ENCODE results near the gene GFOD2. TPM values are rescaled to one million over a fixed set of nuclear protein-coding genes. Genes with fewer than 3 reads are reported as not detected.

The GFOD2 gene
- total and polyA plus RNA-seq, 12 donors: 6.0 to 10.9 (median 8.2) TPM

DNA sequence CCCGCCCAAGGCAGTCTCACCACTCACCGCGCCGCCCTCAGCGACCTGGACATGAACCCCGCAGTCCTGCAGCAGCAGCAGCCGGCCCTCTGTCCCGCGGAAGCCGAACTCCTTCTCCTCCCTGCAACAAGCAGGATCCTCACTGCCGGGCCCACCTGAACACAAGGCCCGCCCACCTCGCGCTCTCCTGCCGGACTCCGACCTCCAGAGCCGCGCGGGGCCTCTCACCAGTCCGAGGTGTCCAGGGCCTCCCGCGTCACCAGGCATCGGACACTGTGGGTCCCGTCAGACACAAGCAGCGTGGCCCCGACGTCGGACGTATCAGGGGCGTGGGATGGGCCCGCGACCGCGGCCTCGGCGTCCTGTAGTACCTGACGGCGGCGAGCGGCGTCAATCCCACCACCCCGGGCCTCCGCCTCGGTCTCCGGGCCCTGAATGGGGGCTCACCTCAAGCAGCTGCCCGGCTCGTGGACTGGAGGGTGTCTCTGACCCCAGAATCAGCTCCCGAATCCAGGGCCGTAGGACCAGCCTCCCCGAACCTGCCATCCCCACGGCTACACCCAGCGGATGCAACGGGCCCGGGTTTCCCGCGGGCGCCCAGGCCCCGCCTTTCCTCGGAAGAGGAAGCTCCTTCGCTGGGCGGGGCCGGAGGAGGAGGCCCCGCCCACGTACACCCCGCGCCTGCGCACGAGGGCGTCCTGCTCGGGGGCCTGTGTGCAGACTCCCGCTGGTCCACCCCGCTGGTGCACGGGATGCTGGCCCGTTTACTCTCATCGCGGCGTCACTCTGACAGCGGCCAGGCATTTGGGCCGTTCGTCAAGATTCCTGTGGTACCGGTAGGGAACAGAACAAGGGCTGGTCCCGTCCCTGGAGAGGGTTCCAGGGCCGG is 59.2 kb downstream of the GFOD2 start, which contains the start of gene ACD:
Gene ACD (minus strand): TSS at position 586 of the 889 bp plus-strand sequence. CDS start 40 bp downstream, at position 546.
- H3K36me3 ChIP-seq: peaks cover 0 to 43% (median 0%) of the 10 kb centered on the region in 9 donors
- DNase-seq (peak; percentile 88 to 92), ATAC-seq (peak; percentile 90 to 97 (median 94))
- H3K4me3 ChIP-seq: peak within 1 kb of the TSS; percentile 60 to 95 (median 82)
- intact Hi-C loops (cut with DNase I): loop anchor here in 4 of 10 donors (1.0 to 10.0 kb wide), 6 partner anchors 95 to 165 kb away; partner anchors contain the start of gene CTCF (in 4 of the 4)
- H3K27ac ChIP-seq: peak within 1 kb of the TSS; percentile 77 to 97 (median 90)
- H3K9me3 ChIP-seq: no peaks in the 10 kb centered on the region
- WGBS, 2 donors: 1% methylated on average over 79 to 83 of the region's 83 CpGs
- peaks cover 11 to 23% (median 19%) of the 10 kb centered on the region in 9 donors for H3K4me1 ChIP-seq
- TF ChIP-seq CTCF (IDR thresholded peaks at IDR 0.05): no peak
- peaks cover 0 to 12% (median 6%) of the 10 kb centered on the region in 7 donors for H3K27me3 ChIP-seq

- Histone ChIP-seq H3K4me1 (peaks cover 11 to 25% (median 19%) of the 10 kb centered on the region in 9 donors), H3K27me3 (peaks cover 0 to 21% (median 14%) of the 10 kb centered on the region in 7 donors), H3K9me3 (no peaks in the 10 kb centered on the region), H3K4me3 (peak overlapping the region; percentile 60 to 95 (median 82)), H3K27ac (peak overlapping the region in 4 of 10 donors; percentile 77 to 92 (median 89)), H3K36me3 (peaks cover 0 to 35% (median 0%) of the 10 kb centered on the region in 9 donors)
- TF ChIP-seq CTCF (IDR thresholded peaks at IDR 0.05): no peak
- DNase-seq: no peak
- intact Hi-C loops (cut with DNase I): loop anchor here in 1 of 10 donors (10.0 kb wide), 1 partner anchor 94 kb away; the partner anchor contains the start of gene CTCF
- WGBS, 2 donors: 42 to 44% methylated on average over 17 to 21 of the region's 21 CpGs
- no peak for ATAC-seq
These were observed 60.1 kb downstream of the GFOD2 start for GRCh38 chr16:67658849-67659674.

- TF ChIP-seq CTCF (IDR thresholded peaks at IDR 0.05): no peak
- H3K4me1 ChIP-seq: peaks cover 14 to 35% (median 27%) of the 10 kb centered on the region in 9 donors
- 94 to 95% methylated on average over 18 of the region's 18 CpGs for WGBS, 2 donors
These were observed 61.2 kb downstream of the GFOD2 start for GRCh38 chr16:67657751-67658518.

More at GRCh38 chr16:67657751-67658518, 61.2 kb downstream of the GFOD2 start:
- H3K4me3 ChIP-seq: no peak overlapping the region
- DNase-seq (no peak), ATAC-seq (no peak)
- intact Hi-C loops (cut with DNase I): loop anchor here in 1 of 10 donors (10.0 kb wide), 1 partner anchor 93 kb away; the partner anchor contains the start of gene CTCF
- H3K36me3 ChIP-seq: peaks cover 0 to 24% (median 0%) of the 10 kb centered on the region in 9 donors
- H3K27ac ChIP-seq: no peak overlapping the region
- H3K27me3 ChIP-seq: peaks cover 0 to 32% (median 26%) of the 10 kb centered on the region in 7 donors
- no peaks in the 10 kb centered on the region for H3K9me3 ChIP-seq

All from heart right ventricle (tissue), 16 donors.